Measurements from ENCODE around the gene MRPS12.

GRCh38 chr19:38900202-38900629 is 30.5 kb upstream of the MRPS12 start:
- no peak for TF ChIP-seq CTCF (IDR thresholded peaks at IDR 0.05)
- TF ChIP-seq POLR2A (IDR thresholded peaks at IDR 0.05): no peak
